MM.1S (cell line): ENCODE results near the gene SEMA3E.
A peak's percentile ranks its signal among the peaks of the same experiment; 100 is the strongest.

Experiments
- DNase-seq: peaks from one replicate; pipeline ENCODE4 v3.0.0-alpha.2; 2015
- H2AFZ ChIP-seq: fragments of 300-600 bp; sonication (generic); 2 replicates; pipeline ENCODE4 v1.6.0; 2016; ENCODE audit warnings: antibody characterized with exemption, low read length
- H3F3A ChIP-seq: fragments of 300-600 bp; sonication (generic); 2 replicates; pipeline ENCODE4 v1.6.1; 2016; ENCODE audit warnings: mild to moderate bottlenecking, antibody characterized with exemption, low read length, moderate library complexity, mixed read lengths; ENCODE audit not compliant: insufficient read depth
- H3K27ac ChIP-seq: fragments of 300-600 bp; sonication (generic); 2 replicates; pipeline ENCODE4 v1.5.1; 2016; ENCODE audit warnings: mild to moderate bottlenecking, low read length
- H3K27me3 ChIP-seq: fragments of 300-600 bp; sonication (generic); replicated peaks from 2 replicates; pipeline ENCODE4 v1.6.0; 2016; ENCODE audit warnings: low read length; ENCODE audit not compliant: insufficient read depth
- H3K36me3 ChIP-seq: fragments of 300-600 bp; sonication (generic); replicated peaks from 2 replicates; pipeline ENCODE4 v1.6.1; 2016; ENCODE audit warnings: mild to moderate bottlenecking, low read length, mixed read lengths; ENCODE audit not compliant: insufficient read depth
- H3K4me1 ChIP-seq: fragments of 300-600 bp; sonication (generic); 2 replicates; pipeline ENCODE4 v1.6.1; 2016; ENCODE audit warnings: low read length, mixed read lengths
- H3K4me2 ChIP-seq: fragments of 300-600 bp; sonication (generic); 2 replicates; pipeline ENCODE4 v1.6.0; 2016; ENCODE audit warnings: low read depth, low read length
- H3K4me3 ChIP-seq: fragments of 300-600 bp; sonication (generic); 2 replicates; pipeline ENCODE4 v1.5.1; 2016; ENCODE audit warnings: low read length, mixed read lengths
- H3K79me2 ChIP-seq: fragments of 300-600 bp; sonication (generic); 2 replicates; pipeline ENCODE4 v1.6.1; 2016; ENCODE audit warnings: mixed run types, low read length, mixed read lengths
- H3K9ac ChIP-seq: fragments of 300-600 bp; sonication (generic); 2 replicates; pipeline ENCODE4 v1.6.1; 2016; ENCODE audit warnings: low read length, mixed read lengths
- H3K9me2 ChIP-seq: fragments of 300-600 bp; sonication (generic); replicated peaks from 2 replicates; pipeline ENCODE4 v1.6.1; 2016; ENCODE audit warnings: mild to moderate bottlenecking, low read length, mixed read lengths; ENCODE audit not compliant: insufficient read depth
- H3K9me3 ChIP-seq: fragments of 300-600 bp; sonication (generic); replicated peaks from 2 replicates; pipeline ENCODE4 v1.6.1; 2016; ENCODE audit warnings: mild to moderate bottlenecking, low read length, mixed read lengths; ENCODE audit not compliant: insufficient read depth
- H4K20me1 ChIP-seq: fragments of 300-600 bp; sonication (generic); 2 replicates; pipeline ENCODE4 v1.6.1; 2016; ENCODE audit warnings: mild to moderate bottlenecking, low read length, moderate library complexity, mixed read lengths; ENCODE audit not compliant: insufficient read depth
- EZH2 ChIP-seq: fragments of 300-600 bp; sonication (generic); optimal IDR thresholded peaks from 2 replicates; pipeline ENCODE3; 2017; ENCODE audit warnings: low read depth, mild to moderate bottlenecking, antibody characterized with exemption, low read length, mixed read lengths
- EZH2phosphoT487 ChIP-seq: fragments of 300-600 bp; sonication (generic); IDR thresholded peaks from 2 replicates; pipeline ENCODE4 v1.6.1; 2018; ENCODE audit warnings: antibody characterized with exemption, low read length
- TF ChIP-seq, protein P1 (sequence below): fragments of 300-600 bp; sonication (generic); IDR thresholded peaks from 2 replicates; pipeline ENCODE4 v1.5.1; 2016; ENCODE audit warnings: antibody characterized with exemption, low read length, mixed read lengths

SEMA3E gene

DNA sequence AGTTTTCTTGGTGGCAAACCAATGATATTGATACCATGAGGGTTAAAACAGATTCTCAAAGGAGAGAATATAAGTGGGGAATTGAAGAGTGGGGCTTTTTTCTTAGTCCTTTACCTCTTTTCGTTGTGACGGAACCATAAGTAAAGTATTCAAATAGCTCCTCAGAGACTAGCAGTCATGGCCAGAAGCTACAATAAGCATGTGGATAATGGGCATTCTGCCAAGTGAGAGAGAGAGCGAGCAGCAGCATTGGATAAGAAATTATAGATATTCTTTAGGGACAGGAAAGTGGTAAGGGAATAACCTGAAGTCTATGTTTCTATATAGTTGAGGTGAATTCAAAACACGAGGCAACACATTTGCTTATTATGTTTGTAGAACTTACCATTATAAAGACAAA, 235.1 kb downstream of the SEMA3E start:
- Histone ChIP-seq H3K27ac (no peak overlapping the region), H3K9ac (no peak overlapping the region), H2AFZ (no peak overlapping the region), H3F3A (no peaks in the 10 kb centered on the region), H3K9me3 (no peaks in the 10 kb centered on the region), H4K20me1 (no peaks in the 10 kb centered on the region), H3K4me1 (no peaks in the 10 kb centered on the region), H3K9me2 (no peaks in the 10 kb centered on the region), H3K27me3 (no peaks in the 10 kb centered on the region), H3K36me3 (no peaks in the 10 kb centered on the region), H3K4me3 (no peak overlapping the region), H3K79me2 (no peaks in the 10 kb centered on the region), H3K4me2 (no peak overlapping the region)
- TF ChIP-seq EZH2phosphoT487 (no peak), EZH2 (no peak)
- TF ChIP-seq, protein P1, sequence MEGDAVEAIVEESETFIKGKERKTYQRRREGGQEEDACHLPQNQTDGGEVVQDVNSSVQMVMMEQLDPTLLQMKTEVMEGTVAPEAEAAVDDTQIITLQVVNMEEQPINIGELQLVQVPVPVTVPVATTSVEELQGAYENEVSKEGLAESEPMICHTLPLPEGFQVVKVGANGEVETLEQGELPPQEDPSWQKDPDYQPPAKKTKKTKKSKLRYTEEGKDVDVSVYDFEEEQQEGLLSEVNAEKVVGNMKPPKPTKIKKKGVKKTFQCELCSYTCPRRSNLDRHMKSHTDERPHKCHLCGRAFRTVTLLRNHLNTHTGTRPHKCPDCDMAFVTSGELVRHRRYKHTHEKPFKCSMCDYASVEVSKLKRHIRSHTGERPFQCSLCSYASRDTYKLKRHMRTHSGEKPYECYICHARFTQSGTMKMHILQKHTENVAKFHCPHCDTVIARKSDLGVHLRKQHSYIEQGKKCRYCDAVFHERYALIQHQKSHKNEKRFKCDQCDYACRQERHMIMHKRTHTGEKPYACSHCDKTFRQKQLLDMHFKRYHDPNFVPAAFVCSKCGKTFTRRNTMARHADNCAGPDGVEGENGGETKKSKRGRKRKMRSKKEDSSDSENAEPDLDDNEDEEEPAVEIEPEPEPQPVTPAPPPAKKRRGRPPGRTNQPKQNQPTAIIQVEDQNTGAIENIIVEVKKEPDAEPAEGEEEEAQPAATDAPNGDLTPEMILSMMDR: no peak
- DNase-seq: no peak

DNA sequence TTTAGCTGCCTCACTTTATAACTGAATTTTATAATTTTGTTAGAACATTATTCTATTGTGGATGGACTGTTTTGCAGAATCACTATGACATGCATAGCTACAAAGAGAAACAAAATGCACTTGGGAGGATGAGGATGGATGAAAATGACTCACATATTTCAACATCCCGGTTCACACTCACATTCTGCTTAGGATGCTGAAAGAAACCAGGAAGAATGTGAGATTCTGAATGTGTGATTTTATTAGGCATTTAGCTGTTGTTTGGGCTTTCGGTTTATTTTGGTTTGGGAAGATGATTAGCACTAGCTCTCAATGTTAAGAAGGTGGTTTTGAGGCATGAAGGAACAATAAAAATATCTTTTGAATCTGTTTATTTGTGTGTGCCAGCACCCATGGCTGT, 235.5 kb downstream of the SEMA3E start:
- no peak overlapping the region for H3K9ac ChIP-seq
- no peaks in the 10 kb centered on the region for H3K4me1 ChIP-seq
- H3K36me3 ChIP-seq: no peaks in the 10 kb centered on the region
- H4K20me1 ChIP-seq: no peaks in the 10 kb centered on the region
- H2AFZ ChIP-seq: no peak overlapping the region
- no peaks in the 10 kb centered on the region for H3K9me3 ChIP-seq
- no peak overlapping the region for H3K27ac ChIP-seq
- DNase-seq: no peak
- no peak overlapping the region for H3K4me3 ChIP-seq
- H3F3A ChIP-seq: no peaks in the 10 kb centered on the region
- H3K9me2 ChIP-seq: no peaks in the 10 kb centered on the region
- no peaks in the 10 kb centered on the region for H3K27me3 ChIP-seq
- H3K4me2 ChIP-seq: no peak overlapping the region
- TF ChIP-seq, protein P1: no peak
- no peak for TF ChIP-seq EZH2
- TF ChIP-seq EZH2phosphoT487: no peak
- H3K79me2 ChIP-seq: no peaks in the 10 kb centered on the region

DNA sequence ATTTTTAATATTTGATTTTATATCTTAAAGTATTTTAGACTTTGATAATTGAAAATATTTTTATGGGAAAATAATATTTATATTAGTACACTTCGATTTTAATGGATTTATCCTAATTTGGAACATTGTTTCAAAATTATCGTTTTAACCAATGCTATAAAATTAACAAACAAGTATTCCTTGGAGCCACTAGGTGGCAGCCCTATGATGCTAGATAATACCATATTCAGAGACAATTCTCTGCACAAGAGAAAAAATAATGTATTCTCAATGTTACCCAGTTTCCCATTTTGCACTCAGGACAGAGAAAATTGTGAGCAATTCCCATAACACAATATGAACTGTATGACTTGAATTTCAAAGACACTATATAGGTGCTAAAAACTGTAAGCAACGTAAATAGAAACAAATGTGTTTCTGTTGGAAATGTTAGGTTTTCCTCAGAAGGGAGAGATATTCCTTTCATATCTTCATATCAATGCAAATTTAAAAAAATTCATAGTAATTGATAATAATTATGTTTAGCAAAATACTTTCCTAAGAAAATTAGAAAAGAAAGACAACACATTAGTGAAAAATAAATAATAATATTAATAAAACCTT, 237.8 kb downstream of the SEMA3E start:
- Histone ChIP-seq H3K27me3 (no peaks in the 10 kb centered on the region), H3K9me3 (no peaks in the 10 kb centered on the region), H3K79me2 (no peaks in the 10 kb centered on the region), H2AFZ (no peak overlapping the region), H3K27ac (no peak overlapping the region), H3K4me1 (no peaks in the 10 kb centered on the region), H3K9ac (no peak overlapping the region), H4K20me1 (no peaks in the 10 kb centered on the region), H3K9me2 (no peaks in the 10 kb centered on the region), H3K4me2 (no peak overlapping the region), H3F3A (no peaks in the 10 kb centered on the region), H3K36me3 (no peaks in the 10 kb centered on the region), H3K4me3 (no peak overlapping the region)
- TF ChIP-seq EZH2phosphoT487: no peak
- TF ChIP-seq, protein P1: peak; percentile 58
- peak; percentile 53 for DNase-seq
